Embryonic facial prominence (tissue), 1 donor: ENCODE results near the gene SMG7.
"Not testable (repeated sequence)": the region's sequence is repeated elsewhere in the genome, so short reads cannot be mapped to it uniquely, and the experiment has no call there.

Source experiments
- DNase-seq: peaks from one replicate; pipeline ENCODE4 v3.0.0-alpha.2; 2016; ENCODE audit errors: extremely low spot score

The SMG7 gene, protein sequence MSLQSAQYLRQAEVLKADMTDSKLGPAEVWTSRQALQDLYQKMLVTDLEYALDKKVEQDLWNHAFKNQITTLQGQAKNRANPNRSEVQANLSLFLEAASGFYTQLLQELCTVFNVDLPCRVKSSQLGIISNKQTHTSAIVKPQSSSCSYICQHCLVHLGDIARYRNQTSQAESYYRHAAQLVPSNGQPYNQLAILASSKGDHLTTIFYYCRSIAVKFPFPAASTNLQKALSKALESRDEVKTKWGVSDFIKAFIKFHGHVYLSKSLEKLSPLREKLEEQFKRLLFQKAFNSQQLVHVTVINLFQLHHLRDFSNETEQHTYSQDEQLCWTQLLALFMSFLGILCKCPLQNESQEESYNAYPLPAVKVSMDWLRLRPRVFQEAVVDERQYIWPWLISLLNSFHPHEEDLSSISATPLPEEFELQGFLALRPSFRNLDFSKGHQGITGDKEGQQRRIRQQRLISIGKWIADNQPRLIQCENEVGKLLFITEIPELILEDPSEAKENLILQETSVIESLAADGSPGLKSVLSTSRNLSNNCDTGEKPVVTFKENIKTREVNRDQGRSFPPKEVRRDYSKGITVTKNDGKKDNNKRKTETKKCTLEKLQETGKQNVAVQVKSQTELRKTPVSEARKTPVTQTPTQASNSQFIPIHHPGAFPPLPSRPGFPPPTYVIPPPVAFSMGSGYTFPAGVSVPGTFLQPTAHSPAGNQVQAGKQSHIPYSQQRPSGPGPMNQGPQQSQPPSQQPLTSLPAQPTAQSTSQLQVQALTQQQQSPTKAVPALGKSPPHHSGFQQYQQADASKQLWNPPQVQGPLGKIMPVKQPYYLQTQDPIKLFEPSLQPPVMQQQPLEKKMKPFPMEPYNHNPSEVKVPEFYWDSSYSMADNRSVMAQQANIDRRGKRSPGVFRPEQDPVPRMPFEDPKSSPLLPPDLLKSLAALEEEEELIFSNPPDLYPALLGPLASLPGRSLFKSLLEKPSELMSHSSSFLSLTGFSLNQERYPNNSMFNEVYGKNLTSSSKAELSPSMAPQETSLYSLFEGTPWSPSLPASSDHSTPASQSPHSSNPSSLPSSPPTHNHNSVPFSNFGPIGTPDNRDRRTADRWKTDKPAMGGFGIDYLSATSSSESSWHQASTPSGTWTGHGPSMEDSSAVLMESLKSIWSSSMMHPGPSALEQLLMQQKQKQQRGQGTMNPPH

DNA sequence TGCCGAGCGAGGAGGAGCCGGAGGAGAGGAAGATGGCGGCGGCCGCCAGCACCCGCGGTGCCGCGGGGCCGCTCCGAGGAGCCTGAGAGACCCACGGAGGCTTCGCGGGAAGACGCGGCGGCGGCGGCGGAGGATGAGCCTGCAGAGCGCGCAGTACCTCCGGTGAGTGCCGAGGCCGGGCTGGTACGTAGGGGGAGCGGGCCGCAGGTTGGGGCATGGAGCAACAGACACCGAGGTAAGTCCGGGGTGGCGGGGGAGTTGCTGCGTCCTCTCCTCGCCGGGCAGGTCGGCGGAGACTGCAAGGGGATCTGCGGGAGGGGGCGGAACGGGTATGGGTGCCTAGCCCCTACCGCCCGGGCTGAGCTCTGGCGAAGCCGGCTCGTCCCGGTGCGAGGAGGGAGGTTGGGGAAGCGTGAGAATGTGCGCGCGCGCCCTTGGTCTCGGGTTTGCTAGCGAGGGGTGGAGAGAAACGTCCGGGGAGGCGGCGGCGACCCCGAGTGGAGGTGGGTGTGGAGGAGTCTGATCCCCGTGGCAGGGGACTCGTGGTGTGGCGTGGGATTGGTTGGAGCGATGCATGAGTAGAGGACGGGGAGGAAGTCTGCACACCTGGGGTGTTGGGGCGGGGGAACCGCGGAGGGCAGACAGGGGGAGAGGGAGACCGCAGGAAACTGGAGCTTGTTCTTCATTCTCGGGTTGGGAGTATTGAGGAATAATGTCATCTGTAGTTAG is at the start of gene SMG7:
SMG7 (plus strand) TSS at position 12 of the 729 bp plus-strand sequence; CDS start at position 134, 122 bp downstream.
- peak; percentile 43 for DNase-seq

GRCh38 chr1:183423541-183423940 is 48.8 kb upstream of the SMG7 start:
- DNase-seq = no peak

DNA sequence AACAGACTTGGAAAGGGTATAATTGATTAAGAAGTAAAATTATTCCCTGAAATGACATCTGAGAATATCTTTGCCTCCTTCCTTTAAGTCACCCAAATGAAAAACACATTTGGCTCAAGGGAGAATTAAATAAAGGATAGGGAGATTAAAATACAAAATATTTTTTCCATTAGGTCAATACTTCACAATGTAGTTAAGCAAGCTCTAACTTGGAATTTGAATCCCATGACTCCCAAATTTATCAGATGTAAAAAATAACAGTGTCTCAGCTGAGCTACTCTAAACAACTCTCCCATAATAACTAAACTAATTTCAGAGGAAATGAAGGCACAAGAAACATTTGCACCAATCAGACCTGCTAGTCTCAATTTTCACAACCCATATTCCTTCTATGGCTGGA is 47.6 kb upstream of the SMG7 start:
- DNase-seq = no peak

DNA sequence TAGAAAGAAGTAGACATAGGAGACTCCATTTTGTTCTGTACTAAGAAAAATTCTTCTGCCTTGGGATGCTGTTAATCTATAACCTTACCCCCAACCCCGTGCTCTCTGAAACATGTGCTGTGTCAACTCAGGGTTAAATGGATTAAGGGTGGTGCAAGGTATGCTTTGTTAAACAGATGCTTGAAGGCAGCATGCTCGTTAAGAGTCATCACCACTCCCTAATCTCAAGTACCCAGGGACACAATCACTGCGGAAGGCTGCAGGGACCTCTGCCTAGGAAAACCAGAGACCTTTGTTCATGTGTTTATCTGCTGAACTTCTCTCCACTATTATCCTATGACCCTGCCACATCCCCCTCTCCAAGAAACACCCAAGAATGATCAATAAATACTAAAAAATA is 44.7 kb upstream of the SMG7 start:
- not testable (repeated sequence) for DNase-seq

DNA sequence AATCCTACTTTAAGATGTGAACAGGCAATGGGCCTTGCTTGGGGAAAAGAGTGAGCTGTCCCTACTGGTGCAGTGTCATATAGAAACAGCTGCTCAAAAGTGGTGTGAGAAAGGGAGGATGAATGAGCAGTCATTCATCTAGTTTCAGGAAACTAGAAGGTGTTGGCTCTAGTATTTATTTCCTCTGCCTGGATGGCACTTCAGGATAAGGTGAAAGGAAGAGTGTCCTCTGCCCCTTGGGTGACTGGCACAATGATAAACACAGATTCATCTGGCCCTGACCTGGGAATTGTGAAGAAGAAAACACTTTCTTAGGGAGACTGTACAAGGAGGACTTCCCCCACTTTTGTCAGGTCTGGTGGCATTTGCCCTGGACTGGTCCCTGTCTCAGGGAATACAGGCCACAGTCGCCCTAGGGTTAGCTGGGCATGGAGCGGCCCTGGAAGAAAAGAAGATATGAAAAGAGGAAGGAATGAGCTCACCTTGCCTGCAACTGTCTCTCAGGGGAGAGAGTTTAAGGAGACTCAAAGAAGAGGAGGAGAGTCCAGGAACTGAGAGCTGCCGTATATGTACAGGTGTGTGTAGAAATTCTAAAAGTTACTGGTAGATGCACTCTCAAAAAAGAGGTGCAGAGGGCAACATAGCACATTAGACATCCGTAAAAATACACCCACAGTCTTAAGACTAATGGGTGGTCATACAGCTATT is 40.3 kb upstream of the SMG7 start:
- DNase-seq = no peak

GRCh38 chr1:183432548-183432875 is 39.8 kb upstream of the SMG7 start:
- DNase-seq = no peak

GRCh38 chr1:183433703-183434102 is 38.6 kb upstream of the SMG7 start:
- DNase-seq = no peak

GRCh38 chr1:183435497-183435896 is 36.8 kb upstream of the SMG7 start:
- no peak for DNase-seq

GRCh38 chr1:183438060-183438459 is 34.2 kb upstream of the SMG7 start:
- no peak for DNase-seq

DNA sequence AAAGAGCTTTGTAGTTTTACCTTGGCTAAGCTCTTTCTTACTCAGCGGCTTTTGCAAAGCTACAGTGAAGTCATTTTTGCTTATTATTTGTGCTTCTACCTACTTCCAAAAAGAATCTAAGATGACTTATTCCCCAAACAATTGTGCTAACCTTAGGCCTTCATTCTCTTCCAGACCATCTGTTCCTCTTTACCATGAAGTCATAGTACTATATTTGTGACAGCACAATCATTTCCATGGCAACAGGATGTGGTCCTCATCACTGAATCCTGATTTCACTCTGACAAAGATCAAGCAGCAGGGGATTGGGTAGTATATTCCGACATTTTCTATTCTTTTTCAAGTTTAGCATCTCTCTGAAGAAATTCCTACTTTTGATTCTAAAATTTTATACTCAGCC is 29.3 kb upstream of the SMG7 start:
- DNase-seq = peak; percentile 33

DNA sequence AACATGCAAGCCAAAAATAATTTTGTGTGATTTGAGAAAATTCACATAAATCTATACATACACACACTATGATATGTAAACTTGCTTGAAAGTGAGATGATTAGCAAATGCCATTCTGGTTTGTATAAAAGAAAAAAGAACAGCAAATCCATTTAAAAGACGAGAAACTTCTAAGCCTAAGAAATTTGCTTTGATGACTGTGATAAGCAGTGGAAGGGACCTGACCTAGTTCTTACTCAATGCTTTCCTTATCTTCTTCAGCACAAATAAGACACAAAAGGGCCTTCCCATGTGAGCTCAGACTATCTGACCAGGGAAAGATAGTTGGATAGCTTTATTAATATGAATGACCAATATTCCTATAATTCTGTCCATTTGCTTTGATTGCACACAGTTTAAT is 28.8 kb upstream of the SMG7 start:
- DNase-seq = no peak

GRCh38 chr1:183444243-183444642 is 28.1 kb upstream of the SMG7 start:
- DNase-seq = no peak

GRCh38 chr1:183449223-183449770 is 23.0 kb upstream of the SMG7 start:
- DNase-seq = no peak

- DNase-seq = no peak
These were observed 22.2 kb upstream of the SMG7 start for GRCh38 chr1:183450093-183450492.

DNA sequence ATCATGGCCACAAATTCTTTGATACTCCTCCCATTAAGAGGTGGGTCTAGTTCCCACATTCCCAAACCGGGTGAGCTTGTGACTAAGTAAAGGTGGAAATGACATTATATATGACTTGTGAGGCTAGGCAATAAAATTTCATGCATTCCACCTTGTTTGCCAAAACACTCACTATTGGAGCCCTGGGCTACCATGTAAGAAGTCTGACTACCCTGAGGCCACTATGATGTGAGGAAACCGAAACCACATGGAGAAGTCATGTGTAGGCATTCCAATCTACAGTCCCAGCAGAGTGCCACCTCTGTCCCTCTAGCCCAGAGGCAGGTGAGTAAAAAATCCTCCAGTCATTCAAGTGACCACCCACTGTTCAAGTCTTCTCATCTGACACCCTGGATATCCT is 17.9 kb upstream of the SMG7 start:
- no peak for DNase-seq

DNA sequence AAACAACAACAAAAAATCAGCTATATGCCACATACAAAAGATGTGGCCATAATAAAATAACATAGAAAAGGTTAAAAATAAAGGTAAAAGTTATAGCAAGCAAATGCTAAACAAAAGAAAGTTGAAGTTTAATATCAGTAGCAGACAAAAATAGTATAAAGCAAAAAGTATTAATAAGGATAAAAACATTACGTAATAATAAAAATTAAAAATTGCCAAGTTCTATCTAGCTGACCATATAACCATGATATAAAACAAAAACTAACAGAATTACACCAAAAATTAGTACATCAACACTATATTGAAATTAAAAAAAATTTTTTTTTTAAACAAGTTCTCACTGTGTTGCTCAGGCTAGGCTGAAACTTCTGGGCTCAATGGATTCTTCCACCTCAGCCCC is 15.5 kb upstream of the SMG7 start:
- no peak for DNase-seq

DNA sequence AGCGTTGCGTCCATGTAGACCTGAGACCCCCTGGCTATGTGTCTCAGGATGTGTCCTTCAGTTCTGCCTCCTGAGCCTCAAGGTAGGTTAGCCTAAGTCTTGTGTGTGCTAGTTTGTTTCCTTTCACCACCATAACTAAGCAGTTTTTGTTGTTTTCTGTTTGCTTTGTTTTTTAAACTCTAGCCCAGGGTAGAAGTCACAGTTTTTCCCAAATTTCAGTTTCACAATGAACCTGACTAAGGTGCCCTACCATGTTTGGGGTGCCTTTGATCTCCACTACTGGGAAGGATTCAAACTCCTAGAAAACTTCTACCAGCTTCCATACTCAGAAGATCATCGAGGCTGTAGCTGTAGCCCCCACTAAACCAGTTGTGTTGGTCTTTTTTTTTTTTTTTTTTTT is 14.8 kb upstream of the SMG7 start:
- no peak for DNase-seq

- DNase-seq = no peak
These were observed 11.7 kb upstream of the SMG7 start for GRCh38 chr1:183460596-183460995.

DNA sequence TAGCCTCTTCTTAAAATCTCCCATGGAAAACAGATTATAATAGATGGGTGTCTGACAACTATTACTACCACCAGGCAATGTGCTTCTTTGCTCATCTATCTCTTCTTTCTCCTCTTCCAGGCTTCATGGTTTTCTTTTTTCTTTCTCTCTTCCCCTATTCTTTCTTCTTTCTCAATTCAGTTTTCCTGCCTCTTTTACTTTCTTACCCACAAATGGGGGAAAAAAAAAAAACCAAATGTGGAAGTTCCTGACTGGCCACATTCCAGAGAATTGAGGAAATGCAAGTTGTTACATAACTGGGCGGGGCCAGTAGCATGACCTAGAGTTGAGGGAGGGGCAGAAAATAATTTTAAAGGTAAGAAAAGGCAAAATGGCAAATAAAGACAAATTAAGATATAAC is 10.9 kb upstream of the SMG7 start:
- no peak for DNase-seq

GRCh38 chr1:183463566-183463965 is 8.7 kb upstream of the SMG7 start:
- no peak for DNase-seq

DNA sequence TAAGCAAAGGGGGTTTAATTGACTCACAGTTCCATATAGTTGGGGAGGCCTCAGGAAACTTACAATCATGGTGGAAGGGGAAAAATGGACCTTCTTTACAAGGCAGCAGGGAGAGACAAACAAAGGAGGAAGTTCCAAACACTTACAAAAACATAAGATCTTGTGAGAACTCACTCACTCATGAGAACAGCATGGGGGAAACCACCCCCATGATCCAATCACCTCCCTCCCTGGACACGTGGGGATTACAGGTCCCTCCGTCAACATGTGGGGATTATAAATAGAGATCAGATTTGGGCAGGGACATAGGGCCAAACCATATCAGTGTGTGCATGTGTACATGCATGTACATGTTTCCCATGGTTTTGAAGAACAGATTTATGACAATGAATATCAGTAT is 5.5 kb upstream of the SMG7 start:
- no peak for DNase-seq
